SU-DHL-6 (cell line): ENCODE data around the gene MYMX.

Source experiments
- CTCF ChIP-seq: fragments of 200-600 bp; sonication (generic); IDR thresholded peaks from one replicate; pipeline ENCODE4 v1.5.1; 2017; ENCODE audit warnings: antibody characterized with exemption, mild to moderate bottlenecking, low read length, moderate library complexity; ENCODE audit not compliant: insufficient read depth, poor library complexity, severe bottlenecking
- EZH2phosphoT487 ChIP-seq: fragments of 200-600 bp; sonication (generic), shearing (Covaris generic); conservative IDR thresholded peaks from 2 replicates; pipeline ENCODE4 v1.6.1; 2018; ENCODE audit warnings: mild to moderate bottlenecking, antibody characterized with exemption, low read length, moderate library complexity, mixed read lengths

DNA sequence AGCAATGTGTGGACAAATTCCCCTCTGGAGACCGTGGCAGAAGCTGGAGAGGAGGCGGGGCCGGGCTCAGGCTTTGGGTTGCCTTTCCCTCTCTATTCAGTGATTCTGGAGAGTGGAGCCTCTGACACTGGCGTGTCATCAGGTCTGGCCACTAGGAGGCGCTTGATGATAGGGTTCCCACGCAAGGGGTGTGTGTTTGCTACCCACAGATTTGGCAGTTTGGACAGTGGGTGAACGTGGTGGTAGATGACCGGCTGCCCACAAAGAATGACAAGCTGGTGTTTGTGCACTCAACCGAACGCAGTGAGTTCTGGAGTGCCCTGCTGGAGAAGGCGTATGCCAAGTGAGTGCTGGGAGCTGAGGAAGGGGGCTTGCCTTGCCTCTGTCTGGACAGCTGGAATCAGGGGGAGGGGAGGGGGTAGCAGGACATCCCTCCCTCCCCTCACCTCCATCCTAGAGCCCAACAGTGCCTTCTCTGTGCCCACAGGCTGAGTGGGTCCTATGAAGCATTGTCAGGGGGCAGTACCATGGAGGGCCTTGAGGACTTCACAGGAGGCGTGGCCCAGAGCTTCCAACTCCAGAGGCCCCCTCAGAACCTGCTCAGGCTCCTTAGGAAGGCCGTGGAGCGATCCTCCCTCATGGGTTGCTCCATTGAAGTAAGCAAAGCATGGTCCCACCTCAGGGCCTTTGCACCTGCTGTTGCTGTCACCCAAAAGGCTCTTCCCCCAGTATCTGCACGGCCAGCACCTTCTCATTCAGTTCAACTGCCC lies 43.8 kb upstream of the MYMX start:
- TF ChIP-seq CTCF = peak; percentile 100
- TF ChIP-seq EZH2phosphoT487 = no peak
